Measurements from ENCODE around the gene DNAJB7.

- TF ChIP-seq RFXANK (CRISPR knock-in tag; IDR thresholded peaks at IDR 0.05) (no peak), UBTF (CRISPR knock-in tag; IDR thresholded peaks at IDR 0.05) (no peak), ZNF292 (CRISPR knock-in tag; IDR thresholded peaks at IDR 0.05; ENCODE audit: borderline replicate concordance, low read depth) (no peak), ZUFSP (CRISPR knock-in tag; IDR thresholded peaks at IDR 0.05; ENCODE audit: borderline replicate concordance) (no peak), ZBTB1 (CRISPR knock-in tag; IDR thresholded peaks at IDR 0.05; ENCODE audit: borderline replicate concordance) (no peak), HOXA7 (CRISPR knock-in tag; IDR thresholded peaks at IDR 0.05) (no peak), MYC (CRISPR knock-in tag; IDR thresholded peaks at IDR 0.05; ENCODE audit: borderline replicate concordance) (no peak), ZBTB3 (CRISPR knock-in tag; IDR thresholded peaks at IDR 0.05; ENCODE audit: borderline replicate concordance, low read depth) (no peak), RFX5 (IDR thresholded peaks at IDR 0.05; ENCODE audit: low read depth, low read length) (no peak), CHD4 (IDR thresholded peaks at IDR 0.05; ENCODE audit: borderline replicate concordance, low read length) (no peak), E2F5 (CRISPR knock-in tag; conservative IDR thresholded peaks at IDR 0.05) (no peak), DNMT1 (CRISPR knock-in tag; IDR thresholded peaks at IDR 0.05) (no peak)
Observed at GRCh38 chr22:40877488-40877887, 15.6 kb upstream of the DNAJB7 start.

Data from HepG2 (cell line).